Measurements from ENCODE around the gene USP17L12. TPM values are rescaled to one million over a fixed set of nuclear protein-coding genes. Genes with fewer than 3 reads are reported as not detected.
"Not testable (repeated sequence)": the region's sequence is repeated elsewhere in the genome, so short reads cannot be mapped to it uniquely, and the experiment has no call there.

Gene USP17L12
- total RNA-seq, 2 experiments from 2014 or later = not detected

DNA sequence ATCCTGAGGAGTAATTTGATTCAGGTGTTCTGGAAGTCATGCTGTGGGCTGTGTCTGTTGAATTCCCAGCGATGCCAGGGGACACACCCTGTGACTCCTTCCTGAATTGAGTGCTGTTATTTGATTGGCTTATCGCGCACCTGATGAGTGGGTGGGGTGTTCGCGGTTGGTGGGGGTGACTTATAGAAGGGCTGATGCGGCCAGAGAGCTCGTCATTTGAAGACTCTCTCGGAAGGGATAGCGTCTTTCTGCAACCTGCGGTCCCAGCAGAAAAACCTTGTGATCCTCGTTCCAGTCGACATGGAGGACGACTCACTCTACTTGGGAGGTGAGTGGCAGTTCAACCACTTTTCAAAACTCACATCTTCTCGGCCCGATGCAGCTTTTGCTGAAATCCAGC is 37.9 kb downstream of the USP17L12 start, which contains the start of gene USP17L20:
USP17L20 (plus strand) TSS at position 301 of the 400 bp plus-strand sequence; CDS start at position 301, 0 bp downstream.
- H3K4me1 Mint-ChIP-seq; DNase-seq; H3K4me3 Mint-ChIP-seq; H3K9me3 Mint-ChIP-seq (ENCODE audit: low read depth); H3K27me3 Mint-ChIP-seq; H3K27ac Mint-ChIP-seq; intact Hi-C loops (cut with DNase I, micrococcal nuclease); CTCF ChIA-PET; ATAC-seq; H3K36me3 Mint-ChIP-seq (ENCODE audit: low read depth); POLR2A ChIA-PET: not testable (repeated sequence)

DNA sequence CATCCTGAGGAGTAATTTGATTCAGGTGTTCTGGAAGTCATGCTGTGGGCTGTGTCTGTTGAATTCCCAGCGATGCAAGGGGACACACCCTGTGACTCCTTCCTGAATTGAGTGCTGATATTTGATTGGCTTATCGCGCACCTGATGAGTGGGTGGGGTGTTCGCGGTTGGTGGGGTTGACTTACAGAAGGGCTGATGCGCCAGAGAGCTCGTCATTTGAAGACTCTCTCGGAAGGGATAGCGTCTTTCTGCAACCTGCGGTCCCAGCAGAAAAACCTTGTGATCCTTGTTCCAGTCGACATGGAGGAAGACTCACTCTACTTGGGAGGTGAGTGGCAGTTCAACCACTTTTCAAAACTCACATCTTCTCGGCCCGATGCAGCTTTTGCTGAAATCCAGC is 42.6 kb downstream of the USP17L12 start, which contains the start of gene USP17L21:
USP17L21 (plus strand) TSS at position 301 of the 400 bp plus-strand sequence; CDS start at position 301, 0 bp downstream.
- ATAC-seq; H3K27ac Mint-ChIP-seq; H3K4me1 Mint-ChIP-seq; intact Hi-C loops (cut with DNase I, micrococcal nuclease); POLR2A ChIA-PET; DNase-seq; CTCF ChIA-PET; H3K27me3 Mint-ChIP-seq; H3K36me3 Mint-ChIP-seq (ENCODE audit: low read depth); H3K4me3 Mint-ChIP-seq; H3K9me3 Mint-ChIP-seq (ENCODE audit: low read depth): not testable (repeated sequence)

DNA sequence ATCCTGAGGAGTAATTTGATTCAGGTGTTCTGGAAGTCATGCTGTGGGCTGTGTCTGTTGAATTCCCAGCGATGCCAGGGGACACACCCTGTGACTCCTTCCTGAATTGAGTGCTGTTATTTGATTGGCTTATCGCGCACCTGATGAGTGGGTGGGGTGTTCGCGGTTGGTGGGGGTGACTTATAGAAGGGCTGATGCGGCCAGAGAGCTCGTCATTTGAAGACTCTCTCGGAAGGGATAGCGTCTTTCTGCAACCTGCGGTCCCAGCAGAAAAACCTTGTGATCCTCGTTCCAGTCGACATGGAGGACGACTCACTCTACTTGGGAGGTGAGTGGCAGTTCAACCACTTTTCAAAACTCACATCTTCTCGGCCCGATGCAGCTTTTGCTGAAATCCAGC is 47.4 kb downstream of the USP17L12 start, which contains the start of gene USP17L22:
USP17L22 (plus strand) TSS at position 301 of the 400 bp plus-strand sequence; CDS start at position 301, 0 bp downstream.
- POLR2A ChIA-PET; CTCF ChIA-PET; intact Hi-C loops (cut with DNase I, micrococcal nuclease); ATAC-seq; H3K4me1 Mint-ChIP-seq; H3K4me3 Mint-ChIP-seq; H3K9me3 Mint-ChIP-seq (ENCODE audit: low read depth); H3K27ac Mint-ChIP-seq; H3K36me3 Mint-ChIP-seq (ENCODE audit: low read depth); H3K27me3 Mint-ChIP-seq; DNase-seq: not testable (repeated sequence)

Other genes starting within 250 kb of the USP17L12 start
- not detected for gene FAM90A26, start 49.7 kb upstream of the USP17L12 start, total RNA-seq
- gene USP17L10, start 9.5 kb upstream of the USP17L12 start, total RNA-seq = not detected
- gene USP17L11, start 4.7 kb upstream of the USP17L12 start, total RNA-seq = under 1 TPM; 0.11 to 0.16 TPM
- not detected for gene USP17L13, start 4.7 kb downstream of the USP17L12 start, total RNA-seq
- gene USP17L15, start 14.2 kb downstream of the USP17L12 start, total RNA-seq = not detected
- gene USP17L17, start 23.7 kb downstream of the USP17L12 start, total RNA-seq = not detected
- gene USP17L18, start 28.5 kb downstream of the USP17L12 start, total RNA-seq = not detected
- not detected for gene USP17L19, start 33.2 kb downstream of the USP17L12 start, total RNA-seq
- not detected for gene USP17L20, start 38.0 kb downstream of the USP17L12 start, total RNA-seq
- not detected for gene USP17L21, start 42.7 kb downstream of the USP17L12 start, total RNA-seq
- gene USP17L22, start 47.5 kb downstream of the USP17L12 start, total RNA-seq = not detected
- gene USP17L24, start 105.0 kb downstream of the USP17L12 start, total RNA-seq = not detected
- gene USP17L25, start 109.8 kb downstream of the USP17L12 start, total RNA-seq = not detected
- not detected for gene USP17L26, start 114.5 kb downstream of the USP17L12 start, total RNA-seq
- gene USP17L5, start 119.3 kb downstream of the USP17L12 start, total RNA-seq = not detected
- gene USP17L27, start 124.0 kb downstream of the USP17L12 start, total RNA-seq = not detected
- gene USP17L28, start 128.7 kb downstream of the USP17L12 start, total RNA-seq = not detected
- not detected for gene USP17L29, start 133.5 kb downstream of the USP17L12 start, total RNA-seq
- not detected for gene USP17L30, start 143.0 kb downstream of the USP17L12 start, total RNA-seq
- gene DEFB131A, start 224.3 kb downstream of the USP17L12 start, total RNA-seq = not detected

Data from activated CD4-positive, alpha-beta T cell treated with anti-CD3 and anti-CD28 coated beads for 36 hours (primary cell).